Measurements from ENCODE around the gene HAGHL.

The HAGHL gene

GRCh38 chr16:754656-755055 lies 27.8 kb downstream of the HAGHL start:
- no peak for DNase-seq (ENCODE audit: low read depth in 2 of 2)

GRCh38 chr16:756428-756827 lies 29.5 kb downstream of the HAGHL start:
- DNase-seq (ENCODE audit: low read depth in 2 of 2): no peak

- DNase-seq (ENCODE audit: low read depth in 2 of 2): no peak
Observed at GRCh38 chr16:759110-759910, 32.4 kb downstream of the HAGHL start.

GRCh38 chr16:760065-760464 lies 33.2 kb downstream of the HAGHL start:
- no peak for DNase-seq (ENCODE audit: low read depth in 2 of 2)

GRCh38 chr16:760545-761343 lies 33.8 kb downstream of the HAGHL start, which contains the start of gene MSLN:
MSLN (plus strand) TSS chr16:760734; CDS start chr16:762681, 1,947 bp downstream.
- DNase-seq (ENCODE audit: low read depth in 2 of 2): no peak

GRCh38 chr16:761625-762513 lies 35.0 kb downstream of the HAGHL start:
- DNase-seq (ENCODE audit: low read depth in 2 of 2): no peak

GRCh38 chr16:762595-763268 lies 35.8 kb downstream of the HAGHL start:
- DNase-seq (ENCODE audit: low read depth in 2 of 2): no peak

GRCh38 chr16:763369-764183 lies 36.7 kb downstream of the HAGHL start:
- DNase-seq (ENCODE audit: low read depth in 2 of 2): no peak

- no peak for DNase-seq (ENCODE audit: low read depth in 2 of 2)
Observed at GRCh38 chr16:764184-764750, 37.4 kb downstream of the HAGHL start.

- no peak for DNase-seq (ENCODE audit: low read depth in 2 of 2)
Observed at GRCh38 chr16:764848-765487, 38.1 kb downstream of the HAGHL start.

GRCh38 chr16:765488-765865 lies 38.6 kb downstream of the HAGHL start:
- no peak for DNase-seq (ENCODE audit: low read depth in 2 of 2)

GRCh38 chr16:766008-766819 lies 39.3 kb downstream of the HAGHL start:
- no peak for DNase-seq (ENCODE audit: low read depth in 2 of 2)

- DNase-seq (ENCODE audit: low read depth in 2 of 2): no peak
Observed at GRCh38 chr16:766820-767640, 40.1 kb downstream of the HAGHL start.

GRCh38 chr16:767743-768235 lies 40.9 kb downstream of the HAGHL start:
- DNase-seq (ENCODE audit: low read depth in 2 of 2): no peak

- DNase-seq (ENCODE audit: low read depth in 2 of 2): no peak
Observed at GRCh38 chr16:768428-768827, 41.5 kb downstream of the HAGHL start.

- DNase-seq (ENCODE audit: low read depth in 2 of 2): no peak
Observed at GRCh38 chr16:769184-769784, 42.4 kb downstream of the HAGHL start.

GRCh38 chr16:769934-770333 lies 43.0 kb downstream of the HAGHL start:
- no peak for DNase-seq (ENCODE audit: low read depth in 2 of 2)
